GM12878 (cell line): ENCODE measurements around the gene PNLIP. TPM values are rescaled to one million over a fixed set of nuclear protein-coding genes. Genes with fewer than 3 reads are reported as not detected.

Experiments
- ATAC-seq: fragments of 200-7000 bp; cut with Tn5 transposase; 3 replicates; pipeline ENCODE4 v1.9.1; 2020; ENCODE audit warnings: mild to moderate bottlenecking, moderate library complexity
- BruUV-seq: library from RNA; stranded (reverse); fragments of 400-500 nt; replicated peaks from 2 replicates; lab custom pipeline; 2021; lab: Mats Ljungman, UMichigan
- CTCF ChIA-PET: fragments of 300-600 bp; sonication (Branson Sonifier 250); formaldehyde crosslinking; extraction: SDS; loops from one replicate; lab custom pipeline; 2021; ENCODE audit warnings: inconsistent platforms; lab: Yijun Ruan, JAX
- POLR2A ChIA-PET: fragments of 350-600 bp; formaldehyde crosslinking; extraction: SDS; loops from one replicate; lab custom pipeline; 2021; ENCODE audit warnings: inconsistent platforms; lab: Charles Lee
- RAD21 ChIA-PET: fragments of 300-600 bp; sonication (Branson Sonifier 250); formaldehyde crosslinking; loops from one replicate; lab custom pipeline; 2023; ENCODE audit warnings: antibody characterized with exemption; ENCODE audit not compliant: unreplicated experiment; lab: Charles Lee
- SMC1A ChIA-PET: fragments of 300-600 bp; sonication (Branson Sonifier 250); formaldehyde crosslinking; loops from one replicate; lab custom pipeline; 2023; ENCODE audit not compliant: unreplicated experiment, uncharacterized antibody; lab: Charles Lee
- DNase-seq: peaks from one replicate; pipeline ENCODE4 v3.0.0-alpha.2; 2011; ENCODE audit warnings: low read depth, low spot score
- FAIRE-seq: peaks from 3 replicates; lab custom pipeline; 2011; peaks lifted over from hg19 to GRCh38; lab: Jason Lieb, UNC
- H2AFZ ChIP-seq: 2 replicates; pipeline ENCODE4 v1.6.0; 2011; ENCODE audit warnings: low read depth, low read length, control low read depth; ENCODE audit not compliant: control insufficient read depth
- H3K27ac ChIP-seq: 2 replicates; pipeline ENCODE4 v1.5.1; 2011; ENCODE audit warnings: control low read depth; ENCODE audit not compliant: control insufficient read depth, insufficient read depth
- H3K27me3 ChIP-seq, 2 experiments: replicated peaks in 1 of 2; 2 replicates each; pipeline versions ENCODE4 v1.6.0 to v1.6.1; 2011; ENCODE audit warnings: low read length in 1 of 2; ENCODE audit not compliant: control insufficient read depth in 2 of 2, insufficient read depth in 2 of 2
- H3K36me3 ChIP-seq, 2 experiments: 2 replicates each; pipeline ENCODE4 v1.5.1; 2011; ENCODE audit warnings: low read length in 1 of 2; ENCODE audit not compliant: control insufficient read depth in 2 of 2, insufficient read depth in 2 of 2
- H3K4me1 ChIP-seq: 2 replicates; pipeline ENCODE4 v1.6.1; 2011; ENCODE audit warnings: mild to moderate bottlenecking, low read length, moderate library complexity, mixed read lengths; ENCODE audit not compliant: control insufficient read depth, insufficient read depth
- H3K4me2 ChIP-seq: 2 replicates; pipeline ENCODE4 v1.6.0; 2011; ENCODE audit warnings: control low read depth; ENCODE audit not compliant: control insufficient read depth, insufficient read depth
- H3K4me3 ChIP-seq: fragments of 200-600 bp; sonication (generic); 2 replicates; pipeline ENCODE4 v1.5.1; 2016
- H3K79me2 ChIP-seq: 2 replicates; pipeline ENCODE4 v1.6.0; 2011; ENCODE audit warnings: low read length; ENCODE audit not compliant: control insufficient read depth, insufficient read depth
- H3K9ac ChIP-seq: 2 replicates; pipeline ENCODE4 v1.8.0; 2011; ENCODE audit warnings: low read length, control low read depth, mixed read lengths; ENCODE audit not compliant: control insufficient read depth, insufficient read depth
- H3K9me3 ChIP-seq: replicated peaks from 3 replicates; pipeline ENCODE4 v1.5.1; 2011; ENCODE audit warnings: mild to moderate bottlenecking, low read length; ENCODE audit not compliant: control insufficient read depth, insufficient read depth
- H4K20me1 ChIP-seq: 2 replicates; pipeline ENCODE4 v1.6.0; 2011; ENCODE audit not compliant: control insufficient read depth, insufficient read depth
- PAX8 ChIP-seq: fragments of 450-650 bp; IDR thresholded peaks from 2 replicates; pipeline ENCODE4 v1.6.1; 2017; ENCODE audit warnings: mild to moderate bottlenecking, moderate library complexity
- POLR2AphosphoS2 ChIP-seq: IDR thresholded peaks from 2 replicates; pipeline ENCODE4 v1.6.1; 2011; ENCODE audit warnings: low read depth, mild to moderate bottlenecking, low read length, improper control_type of control experiment, moderate library complexity
- SP1 ChIP-seq: IDR thresholded peaks from one replicate; pipeline ENCODE4 v1.6.1; 2011; ENCODE audit warnings: low read depth, low read length
- ZNF24 ChIP-seq: fragments of 450-650 bp; IDR thresholded peaks from 2 replicates; pipeline ENCODE4 v1.6.1; 2017; ENCODE audit warnings: antibody characterized with exemption, mild to moderate bottlenecking
- WGBS: methylation state at CpG from one replicate; pipeline ENCODE4 v1.1.6; 2016; ENCODE audit warnings: low lambda C conversion rate; ENCODE audit not compliant: insufficient replicate concordance, insufficient coverage; ENCODE audit errors: missing lambda C conversion rate; 5-methylcytosine and 5-hydroxymethylcytosine counted together
- in situ Hi-C: fragments of 300-500 bp; cut with MboI; formaldehyde crosslinking; loops from 9 replicates; pipeline ENCODE4 v1.14.3; 2018; ENCODE audit warnings: mixed read lengths
- intact Hi-C: fragments of 100-400 bp; cut with micrococcal nuclease; formaldehyde crosslinking; loops from one replicate; pipeline ENCODE4 v1.14.2; 2022; ENCODE audit not compliant: unreplicated experiment
- polyA plus RNA-seq, 11 experiments: library from polyadenylated mRNA; depleted of rRNA in 4 of 11; unstranded in 6 of 11; stranded (reverse) in 5 of 11; fragments of >200 nt; fragmentation: Nextera tagmentation in 4 of 11; fragmentation: Illumina TruSeq in 1 of 11; extraction: Ambion mirVana in 4 of 11; extraction: Trizol in 1 of 11; gene quantifications; 1 replicate in 1 of 11; 2 replicates in 10 of 11; pipeline versions ENCODE4 v1.2.1 to v1.2.3, GENCODE V29; 2011 to 2016; ENCODE audit warnings: inconsistent platforms in 2 of 11, missing spikeins in 2 of 11, low read depth in 1 of 11
- total RNA-seq, 4 experiments: library from RNA; depleted of rRNA in 3 of 4; stranded (reverse); fragments of >200 nt in 3 of 4; fragmentation: Illumina TruSeq in 1 of 4; extraction: Trizol in 1 of 4; gene quantifications; 2 replicates each; pipeline versions ENCODE4 v1.2.1 to v1.2.3, GENCODE V29; 2013 to 2021
- TF ChIP-seq, protein P1 (sequence below): fragments of 450-650 bp; IDR thresholded peaks from 2 replicates; pipeline ENCODE4 v1.6.1; 2017; ENCODE audit warnings: antibody characterized with exemption, mild to moderate bottlenecking, moderate library complexity
- TF ChIP-seq, protein P2 (sequence below): IDR thresholded peaks from 2 replicates; pipeline ENCODE4 v1.6.1; 2012; ENCODE audit warnings: improper control_type of control experiment, low read depth, low read length; ENCODE audit not compliant: insufficient replicate concordance

The PNLIP gene
- total and polyA plus RNA-seq, 10 of the 15 experiments (the other 5 are each of a cell fraction or from before 2014, with no cell fraction given), result 1.1 TPM; not detected in 9

DNA sequence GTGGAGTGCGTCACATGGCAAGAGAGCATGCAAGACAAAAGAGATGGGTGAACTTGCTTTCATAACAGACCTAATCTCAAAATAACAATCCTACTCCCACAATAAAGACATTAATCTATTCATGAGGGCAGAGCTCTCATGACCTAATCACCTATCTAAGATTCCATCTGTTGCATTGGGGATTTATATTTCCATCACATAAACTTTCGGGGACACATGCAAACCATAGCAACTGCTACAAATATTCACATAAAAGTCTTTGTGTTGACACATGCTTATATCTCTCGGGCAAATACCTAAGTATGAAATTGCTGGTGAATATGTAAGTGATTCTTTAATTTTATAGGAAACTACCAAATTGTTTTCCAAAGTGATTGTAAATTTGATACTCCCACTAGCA lies 29.1 kb downstream of the PNLIP start:
- Histone ChIP-seq H3K4me3 (no peak overlapping the region), H3K79me2 (no peaks in the 10 kb centered on the region), H3K9me3 (no peaks in the 10 kb centered on the region), H4K20me1 (no peaks in the 10 kb centered on the region), H3K27ac (no peak overlapping the region), H3K36me3 (no peaks in the 10 kb centered on the region), H3K27me3 (no peaks in the 10 kb centered on the region; a peak in 1 of 4 replicates), H3K9ac (no peak overlapping the region), H3K4me2 (no peak overlapping the region), H2AFZ (no peak overlapping the region), H3K4me1 (no peaks in the 10 kb centered on the region)
- ChIA-PET SMC1A (no interaction called here), RAD21 (no interaction called here), CTCF (interaction anchor here (0.6 kb wide), 1 partner anchor 85 kb away, joined by 3 read pairs; no protein-coding TSS in a partner anchor), POLR2A (no interaction called here)
- TF ChIP-seq, protein P1, sequence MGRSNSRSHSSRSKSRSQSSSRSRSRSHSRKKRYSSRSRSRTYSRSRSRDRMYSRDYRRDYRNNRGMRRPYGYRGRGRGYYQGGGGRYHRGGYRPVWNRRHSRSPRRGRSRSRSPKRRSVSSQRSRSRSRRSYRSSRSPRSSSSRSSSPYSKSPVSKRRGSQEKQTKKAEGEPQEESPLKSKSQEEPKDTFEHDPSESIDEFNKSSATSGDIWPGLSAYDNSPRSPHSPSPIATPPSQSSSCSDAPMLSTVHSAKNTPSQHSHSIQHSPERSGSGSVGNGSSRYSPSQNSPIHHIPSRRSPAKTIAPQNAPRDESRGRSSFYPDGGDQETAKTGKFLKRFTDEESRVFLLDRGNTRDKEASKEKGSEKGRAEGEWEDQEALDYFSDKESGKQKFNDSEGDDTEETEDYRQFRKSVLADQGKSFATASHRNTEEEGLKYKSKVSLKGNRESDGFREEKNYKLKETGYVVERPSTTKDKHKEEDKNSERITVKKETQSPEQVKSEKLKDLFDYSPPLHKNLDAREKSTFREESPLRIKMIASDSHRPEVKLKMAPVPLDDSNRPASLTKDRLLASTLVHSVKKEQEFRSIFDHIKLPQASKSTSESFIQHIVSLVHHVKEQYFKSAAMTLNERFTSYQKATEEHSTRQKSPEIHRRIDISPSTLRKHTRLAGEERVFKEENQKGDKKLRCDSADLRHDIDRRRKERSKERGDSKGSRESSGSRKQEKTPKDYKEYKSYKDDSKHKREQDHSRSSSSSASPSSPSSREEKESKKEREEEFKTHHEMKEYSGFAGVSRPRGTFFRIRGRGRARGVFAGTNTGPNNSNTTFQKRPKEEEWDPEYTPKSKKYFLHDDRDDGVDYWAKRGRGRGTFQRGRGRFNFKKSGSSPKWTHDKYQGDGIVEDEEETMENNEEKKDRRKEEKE, result no peak
- TF ChIP-seq PAX8 (no peak), ZNF24 (no peak), SP1 (no peak), POLR2AphosphoS2 (no peak)
- TF ChIP-seq, protein P2, sequence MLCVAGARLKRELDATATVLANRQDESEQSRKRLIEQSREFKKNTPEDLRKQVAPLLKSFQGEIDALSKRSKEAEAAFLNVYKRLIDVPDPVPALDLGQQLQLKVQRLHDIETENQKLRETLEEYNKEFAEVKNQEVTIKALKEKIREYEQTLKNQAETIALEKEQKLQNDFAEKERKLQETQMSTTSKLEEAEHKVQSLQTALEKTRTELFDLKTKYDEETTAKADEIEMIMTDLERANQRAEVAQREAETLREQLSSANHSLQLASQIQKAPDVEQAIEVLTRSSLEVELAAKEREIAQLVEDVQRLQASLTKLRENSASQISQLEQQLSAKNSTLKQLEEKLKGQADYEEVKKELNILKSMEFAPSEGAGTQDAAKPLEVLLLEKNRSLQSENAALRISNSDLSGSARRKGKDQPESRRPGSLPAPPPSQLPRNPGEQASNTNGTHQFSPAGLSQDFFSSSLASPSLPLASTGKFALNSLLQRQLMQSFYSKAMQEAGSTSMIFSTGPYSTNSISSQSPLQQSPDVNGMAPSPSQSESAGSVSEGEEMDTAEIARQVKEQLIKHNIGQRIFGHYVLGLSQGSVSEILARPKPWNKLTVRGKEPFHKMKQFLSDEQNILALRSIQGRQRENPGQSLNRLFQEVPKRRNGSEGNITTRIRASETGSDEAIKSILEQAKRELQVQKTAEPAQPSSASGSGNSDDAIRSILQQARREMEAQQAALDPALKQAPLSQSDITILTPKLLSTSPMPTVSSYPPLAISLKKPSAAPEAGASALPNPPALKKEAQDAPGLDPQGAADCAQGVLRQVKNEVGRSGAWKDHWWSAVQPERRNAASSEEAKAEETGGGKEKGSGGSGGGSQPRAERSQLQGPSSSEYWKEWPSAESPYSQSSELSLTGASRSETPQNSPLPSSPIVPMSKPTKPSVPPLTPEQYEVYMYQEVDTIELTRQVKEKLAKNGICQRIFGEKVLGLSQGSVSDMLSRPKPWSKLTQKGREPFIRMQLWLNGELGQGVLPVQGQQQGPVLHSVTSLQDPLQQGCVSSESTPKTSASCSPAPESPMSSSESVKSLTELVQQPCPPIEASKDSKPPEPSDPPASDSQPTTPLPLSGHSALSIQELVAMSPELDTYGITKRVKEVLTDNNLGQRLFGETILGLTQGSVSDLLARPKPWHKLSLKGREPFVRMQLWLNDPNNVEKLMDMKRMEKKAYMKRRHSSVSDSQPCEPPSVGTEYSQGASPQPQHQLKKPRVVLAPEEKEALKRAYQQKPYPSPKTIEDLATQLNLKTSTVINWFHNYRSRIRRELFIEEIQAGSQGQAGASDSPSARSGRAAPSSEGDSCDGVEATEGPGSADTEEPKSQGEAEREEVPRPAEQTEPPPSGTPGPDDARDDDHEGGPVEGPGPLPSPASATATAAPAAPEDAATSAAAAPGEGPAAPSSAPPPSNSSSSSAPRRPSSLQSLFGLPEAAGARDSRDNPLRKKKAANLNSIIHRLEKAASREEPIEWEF, result no peak
- ATAC-seq (no peak), DNase-seq (no peak), FAIRE-seq (no peak)
- 31% methylated on average over 3 of the region's 3 CpGs for WGBS
- no TSS peak for BruUV-seq
- in situ Hi-C loops (no loop called here), intact Hi-C loops (no loop called here)
